ENCODE data around the gene SLC7A8. TPM values are rescaled to one million over a fixed set of nuclear protein-coding genes. Genes with fewer than 3 reads are reported as not detected.

Gene SLC7A8
- total and polyA plus RNA-seq, 2 of the 4 experiments (the other 2 are of a cell fraction), result 0.31 TPM; not detected in 1

- Histone ChIP-seq H4K91ac (ENCODE audit: insufficient read depth, low read depth, low read length) (peak overlapping the region; percentile 45), H3K4me3 (ENCODE audit: insufficient read depth, low read depth, low read length) (no peak overlapping the region), H3K23ac (ENCODE audit: low read depth, low read length) (no peak overlapping the region), H3K4me1 (ENCODE audit: control insufficient read depth, insufficient read depth, low read length) (peaks cover 27% of the 10 kb centered on the region), H3K18ac (ENCODE audit: low read depth, low read length) (no peak overlapping the region), H4K5ac (ENCODE audit: low read depth, low read length) (no peak overlapping the region), H2AK5ac (ENCODE audit: low read depth, low read length) (0 out of 2 replicates have a peak overlapping the region, but pooled peaks have one; percentile 48), H2BK120ac (ENCODE audit: low read depth, low read length) (no peak overlapping the region; the same call in 1 of the 2 replicates), H3K4ac (ENCODE audit: low read depth, low read length) (peak overlapping the region; percentile 19; the same call in 1 of the 2 replicates), H3K27ac (ENCODE audit: insufficient read depth, low read length) (no peak overlapping the region), H3K36me3 (ENCODE audit: control insufficient read depth, insufficient read depth, low read length) (no peaks in the 10 kb centered on the region), H2BK5ac (ENCODE audit: low read depth, low read length, poor library complexity, severe bottlenecking) (no peak overlapping the region), H2AFZ (replicated peaks; ENCODE audit: low read length, poor library complexity) (no peak overlapping the region), H3K4me2 (ENCODE audit: low read depth, low read length) (no peak overlapping the region), H2BK20ac (ENCODE audit: low read depth, low read length) (no peak overlapping the region), H2AK9ac (replicated peaks; ENCODE audit: low read depth, low read length, poor library complexity) (peak overlapping the region; percentile 46), H3K9me1 (ENCODE audit: insufficient read depth, low read length) (peaks cover 27% of the 10 kb centered on the region), H4K8ac (ENCODE audit: low read depth in 2 of 2, low read length in 2 of 2) (no peak overlapping the region), H3K9me3 (ENCODE audit: control insufficient read depth, insufficient read depth, low read length) (no peaks in the 10 kb centered on the region), H2BK15ac (ENCODE audit: low read depth, low read length) (0 out of 3 replicates have a peak overlapping the region, but pooled peaks have one; percentile 17), H4K20me1 (ENCODE audit: insufficient read depth, low read length) (no peaks in the 10 kb centered on the region), H3K27me3 (ENCODE audit: control insufficient read depth, insufficient read depth, low read length) (no peaks in the 10 kb centered on the region), H3K9ac (ENCODE audit: low read depth, low read length) (no peak overlapping the region), H3K56ac (ENCODE audit: extremely low read depth, insufficient read depth, low read length) (no peak overlapping the region), H3K79me1 (ENCODE audit: low read depth in 1 of 2, low read length in 2 of 2) (peaks cover 7 to 10% of the 10 kb centered on the region in 2 experiments; a peak in 2 of 4 replicates), H3K14ac (replicated peaks; ENCODE audit: low read depth, low read length) (no peak overlapping the region)
- intact Hi-C loops (cut with micrococcal nuclease) (no loop called here), dilution Hi-C loops (cut with HindIII; ENCODE audit: low sequenced_read_pairs, unreplicated experiment) (no loop called here), in situ Hi-C loops (cut with MboI; ENCODE audit: low sequenced_read_pairs) (loop anchor here (10.0 kb wide), 1 partner anchor 194 kb away; the partner anchor contains the start of genes BCL2L2 and PPP1R3E)
- no peak for ATAC-seq (ENCODE audit: low read depth)
- no TSS peak for BruUV-seq (replicated peaks)
- TF ChIP-seq RFX5 (IDR thresholded peaks at IDR 0.05; ENCODE audit: low read depth, low read length), result no peak
- no peak for TF ChIP-seq MXI1 (IDR thresholded peaks at IDR 0.05; ENCODE audit: borderline replicate concordance, low read depth, low read length)
- no peak for TF ChIP-seq MAFK (IDR thresholded peaks at IDR 0.05; ENCODE audit: low read depth, low read length)
- no peak for TF ChIP-seq CTCF (conservative IDR thresholded peaks at IDR 0.05; ENCODE audit: low read depth, low read length)
- TF ChIP-seq CEBPB (IDR thresholded peaks at IDR 0.05; ENCODE audit: low read depth, low read length), result no peak
- no peak for TF ChIP-seq NFE2L2 (IDR thresholded peaks at IDR 0.05; ENCODE audit: low read depth, low read length)
- TF ChIP-seq RCOR1 (IDR thresholded peaks at IDR 0.05; ENCODE audit: insufficient replicate concordance, low read length), result no peak
- no peak for TF ChIP-seq POLR2A (IDR thresholded peaks at IDR 0.05; ENCODE audit: low read depth, low read length)
- TF ChIP-seq USF2 (IDR thresholded peaks at IDR 0.05; ENCODE audit: low read depth, low read length), result no peak
- TF ChIP-seq SMC3 (IDR thresholded peaks at IDR 0.05; ENCODE audit: low read depth, low read length), result no peak
- TF ChIP-seq CHD1 (IDR thresholded peaks at IDR 0.05; ENCODE audit: low read depth, low read length), result no peak
- no peak for TF ChIP-seq BHLHE40 (IDR thresholded peaks at IDR 0.05; ENCODE audit: low read depth, low read length)
- CTCF ChIA-PET, result interaction anchor here (0.5 to 3.9 kb wide), 3 partner anchors 11 to 42 kb away, joined by 4 to 18 read pairs (median 12); no protein-coding TSS in a partner anchor
- WGBS, 2 experiments (ENCODE audit: extremely low coverage in 2 of 2, insufficient read length in 1 of 2), result 95 to 100% methylated on average over 1 to 3 of the region's 5 CpGs
- POLR2A ChIA-PET (ENCODE audit: unreplicated experiment), result no interaction called here
- no peak for DNase-seq
Observed at GRCh38 chr14:23110579-23111365, 72.7 kb downstream of the SLC7A8 start.

Measured in IMR-90 (cell line).